Neural cell (in vitro differentiated cells): ENCODE results near the gene KIAA1586.

Source experiments
- CTCF ChIP-seq: fragments of 450-650 bp; IDR thresholded peaks from 2 replicates; pipeline ENCODE4 v1.5.1; 2014; ENCODE audit warnings: antibody characterized with exemption, mild to moderate bottlenecking, moderate library complexity; ENCODE audit not compliant: poor library complexity, severe bottlenecking
- EP300 ChIP-seq: fragments of 450-650 bp; conservative IDR thresholded peaks from 2 replicates; pipeline ENCODE4 v1.6.1; 2014; ENCODE audit warnings: antibody characterized with exemption, mild to moderate bottlenecking, moderate library complexity; ENCODE audit not compliant: poor library complexity, severe bottlenecking
- EZH2 ChIP-seq: fragments of 200-600, 300-800 bp; shearing (Covaris generic), sonication (generic); IDR thresholded peaks from 2 replicates; pipeline ENCODE4 v1.6.1; 2014; ENCODE audit warnings: antibody characterized with exemption, low read length, borderline replicate concordance, mild to moderate bottlenecking; ENCODE audit not compliant: insufficient read depth, poor library complexity, severe bottlenecking
- MXI1 ChIP-seq: fragments of 450-650 bp; conservative IDR thresholded peaks from 2 replicates; pipeline ENCODE4 v1.6.1; 2014; ENCODE audit warnings: antibody characterized with exemption, mild to moderate bottlenecking; ENCODE audit not compliant: poor library complexity, severe bottlenecking
- RAD21 ChIP-seq: fragments of 450-650 bp; conservative IDR thresholded peaks from 2 replicates; pipeline ENCODE4 v1.6.1; 2014; ENCODE audit warnings: antibody characterized with exemption, mild to moderate bottlenecking, moderate library complexity
- SMC3 ChIP-seq: fragments of 450-650 bp; conservative IDR thresholded peaks from 2 replicates; pipeline ENCODE4 v1.6.1; 2014; ENCODE audit warnings: antibody characterized with exemption, mild to moderate bottlenecking, moderate library complexity; ENCODE audit not compliant: poor library complexity
- TAF1 ChIP-seq: IDR thresholded peaks from 2 replicates; pipeline ENCODE4 v1.6.1; 2012; ENCODE audit warnings: low read depth

DNA sequence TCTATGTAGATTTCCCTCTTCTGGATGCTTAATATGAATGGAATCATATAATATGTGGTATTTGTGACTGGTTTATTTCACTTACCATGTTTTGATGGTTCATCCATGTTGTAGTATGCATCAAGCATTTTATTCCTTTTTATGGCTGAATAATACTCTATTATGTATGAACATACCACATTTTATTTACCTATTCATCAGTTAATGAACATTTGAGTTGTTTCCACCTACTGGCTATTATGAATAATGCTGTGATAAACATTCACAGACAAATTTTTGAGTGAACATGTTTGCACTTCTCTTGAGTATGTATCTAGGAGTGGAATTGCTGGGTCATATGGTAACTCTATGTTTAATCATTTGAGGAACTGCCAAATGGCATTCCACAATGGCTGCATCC, 28.6 kb downstream of the KIAA1586 start:
- TF ChIP-seq EZH2 (no peak), MXI1 (no peak), EP300 (no peak), TAF1 (no peak), CTCF (no peak), RAD21 (no peak), SMC3 (no peak)
